K562 (cell line): ENCODE data around the gene SEMA6B. TPM values are rescaled to one million over a fixed set of nuclear protein-coding genes. Genes with fewer than 3 reads are reported as not detected.

Experiments used
- CBFA2T2 ChIP-seq: fragments of 450-650 bp; conservative IDR thresholded peaks from 2 replicates; pipeline ENCODE4 v1.6.1; 2017; ENCODE audit warnings: mild to moderate bottlenecking
- ELF1 ChIP-seq: fragments of 200-800 bp; sonication (Bioruptor generic); IDR thresholded peaks from 2 replicates; pipeline ENCODE4 v1.6.1; 2016; ENCODE audit warnings: missing genetic modification characterization, missing compliant biosample characterization
- HDAC2 ChIP-seq: fragments of 450-650 bp; IDR thresholded peaks from 2 replicates; pipeline ENCODE4 v1.6.1; 2016; ENCODE audit warnings: mild to moderate bottlenecking
- MIER1 ChIP-seq: fragments of 450-650 bp; IDR thresholded peaks from 2 replicates; pipeline ENCODE4 v1.6.1; 2016; ENCODE audit warnings: antibody characterized with exemption, mild to moderate bottlenecking, low read depth
- NEUROD1 ChIP-seq: fragments of 150-350 bp; IDR thresholded peaks from 2 replicates; pipeline ENCODE4 v1.6.1; 2014; ENCODE audit warnings: borderline replicate concordance, low read length, low read depth; ENCODE audit not compliant: partially characterized antibody
- NKRF ChIP-seq: fragments of 450-650 bp; IDR thresholded peaks from 2 replicates; pipeline ENCODE4 v1.6.1; 2016; ENCODE audit warnings: borderline replicate concordance
- SAP30 ChIP-seq: fragments of 200-600 bp; sonication (generic); IDR thresholded peaks from 2 replicates; pipeline ENCODE4 v1.6.1; 2012; ENCODE audit warnings: borderline replicate concordance, low read depth, mild to moderate bottlenecking, moderate library complexity, low read length, control low read depth, inconsistent platforms; ENCODE audit not compliant: insufficient read depth, poor library complexity, severe bottlenecking
- STAG1 ChIP-seq: sonication (generic); formaldehyde crosslinking; IDR thresholded peaks from 2 replicates; pipeline ENCODE4 v1.5.0; 2020; ENCODE audit warnings: missing genetic modification reagents, borderline replicate concordance
- ZBTB7A ChIP-seq: IDR thresholded peaks from 2 replicates; pipeline ENCODE4 v1.6.1; 2011; ENCODE audit warnings: low read depth, mild to moderate bottlenecking, low read length, moderate library complexity, borderline replicate concordance; ENCODE audit not compliant: control insufficient read depth
- ZKSCAN1 ChIP-seq: fragments of 150-350 bp; IDR thresholded peaks from 2 replicates; pipeline ENCODE4 v1.6.1; 2016; ENCODE audit warnings: low read depth, low read length
- polyA plus RNA-seq, 8 experiments: library from polyadenylated mRNA; depleted of rRNA in 4 of 8; stranded (reverse) in 5 of 8; unstranded in 3 of 8; fragments of >200 nt; fragmentation: Nextera tagmentation in 2 of 8; fragmentation: Illumina TruSeq in 1 of 8; extraction: Ambion mirVana in 2 of 8; extraction: Trizol in 1 of 8; gene quantifications; 2 replicates each; pipeline versions ENCODE4 v1.2.1 to v1.2.3, GENCODE V29; 2011 to 2014; ENCODE audit warnings: inconsistent platforms in 1 of 8, missing spikeins in 1 of 8
- total RNA-seq, 7 experiments: library from RNA; depleted of rRNA in 6 of 7; stranded (reverse); fragments of >200 nt in 6 of 7; fragmentation: Illumina TruSeq in 2 of 7; extraction: Trizol in 2 of 7; gene quantifications; 2 replicates each; pipeline versions ENCODE4 v1.2.1 to v1.2.3, GENCODE V29; 2011 to 2021; ENCODE audit warnings: low replicate concordance in 1 of 7

SEMA6B gene
- total and polyA plus RNA-seq, 9 of the 15 experiments (the other 6 are each of a cell fraction or from before 2014, with no cell fraction given), result 0.65 to 4.6 (median 2.5) TPM; not detected in 2

- TF ChIP-seq ELF1 (tag) (peak; percentile 89), CBFA2T2 (0 out of 2 replicates have a peak, but pooled peaks have one; percentile 37), MIER1 (0 out of 2 replicates have a peak, but pooled peaks have one; percentile 39), ZBTB7A (peak; percentile 51; the same call in 1 of the 2 replicates), STAG1 (CRISPR knock-in tag) (no peak), SAP30 (peak; percentile 43), NEUROD1 (peak; percentile 33), NKRF (peak; percentile 71; the same call in 1 of the 2 replicates), ZKSCAN1 (no peak), HDAC2 (0 out of 2 replicates have a peak, but pooled peaks have one; percentile 24)
Measured at GRCh38 chr19:4539693-4540581, 19.5 kb downstream of the SEMA6B start, which contains the start of gene LRG1 (continued).
